NCI-H748 treated with DMSO at 0.1 percent for 48 hours (cell line): ENCODE data around the gene ATXN7L1.
"Not testable (repeated sequence)": the region's sequence is repeated elsewhere in the genome, so short reads cannot be mapped to it uniquely, and the experiment has no call there.

ENCODE experiments used
- DNase-seq: peaks from one replicate; lab custom pipeline; 2025; lab: John Stamatoyannopoulos, UW

The ATXN7L1 gene

GRCh38 chr7:105860793-105861192 is 15.6 kb downstream of the ATXN7L1 start:
- DNase-seq, result no peak

DNA sequence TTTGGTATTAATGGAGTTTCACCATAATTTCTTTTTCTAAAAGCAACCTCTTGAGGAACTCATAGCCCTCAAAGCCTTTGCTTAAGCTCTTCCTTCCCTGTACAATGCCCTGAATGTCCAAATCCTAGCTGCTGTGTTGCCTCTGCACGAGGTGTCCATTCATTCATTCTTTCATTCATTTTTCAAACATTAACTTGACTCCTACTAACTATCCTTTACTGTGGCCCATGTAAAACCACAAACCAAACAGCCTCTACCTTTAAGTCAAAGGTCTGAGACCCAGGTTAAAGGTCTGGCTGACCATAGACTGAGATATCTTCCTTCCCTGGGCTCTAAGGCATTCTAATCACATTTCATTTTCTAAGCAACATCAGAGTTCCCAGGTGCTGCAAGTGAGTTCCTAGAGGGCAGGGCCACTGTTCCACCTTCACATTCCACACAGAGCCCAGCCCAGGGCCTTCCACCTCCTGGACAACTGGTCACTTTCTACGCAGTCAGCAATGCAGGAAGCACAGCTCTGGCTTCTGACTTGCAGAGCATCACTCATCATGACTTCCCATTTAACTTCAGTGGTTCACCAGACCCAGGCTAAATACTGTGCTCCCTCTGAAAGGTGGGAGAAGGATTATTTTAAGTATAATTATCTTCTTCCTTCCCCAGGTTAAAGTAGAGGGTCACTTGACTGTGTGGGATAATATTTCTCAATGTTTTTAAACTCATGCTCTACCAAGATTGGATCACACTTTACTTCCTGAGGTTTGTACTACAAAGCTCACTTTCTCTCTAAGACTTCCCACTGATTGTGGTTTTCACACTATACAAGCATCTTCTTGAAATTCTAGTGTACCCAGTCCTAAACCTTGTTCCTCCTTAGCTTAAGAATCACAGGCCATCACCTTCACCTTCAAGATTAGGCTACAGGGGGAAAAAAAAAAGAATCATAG is 19.1 kb downstream of the ATXN7L1 start:
- no peak for DNase-seq

DNA sequence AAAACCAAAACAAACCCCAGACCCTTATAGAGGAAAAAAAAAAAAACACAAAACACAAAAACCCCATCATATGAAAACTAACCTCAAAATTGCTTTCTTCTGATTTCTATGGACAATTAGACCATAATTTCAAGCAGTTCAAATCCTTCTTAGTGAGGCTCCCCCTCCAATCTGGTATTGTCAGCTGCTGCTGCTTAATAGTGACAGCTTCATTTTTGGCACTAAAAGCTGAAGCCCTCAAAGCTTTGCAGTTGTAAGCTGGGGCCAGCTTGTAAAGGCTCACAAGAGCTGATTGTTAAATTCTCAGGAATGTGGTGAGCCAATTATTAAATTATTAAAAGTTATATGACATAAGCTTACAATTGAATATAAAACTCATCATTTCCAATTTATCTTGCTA is 21.9 kb downstream of the ATXN7L1 start:
- DNase-seq, result no peak

DNA sequence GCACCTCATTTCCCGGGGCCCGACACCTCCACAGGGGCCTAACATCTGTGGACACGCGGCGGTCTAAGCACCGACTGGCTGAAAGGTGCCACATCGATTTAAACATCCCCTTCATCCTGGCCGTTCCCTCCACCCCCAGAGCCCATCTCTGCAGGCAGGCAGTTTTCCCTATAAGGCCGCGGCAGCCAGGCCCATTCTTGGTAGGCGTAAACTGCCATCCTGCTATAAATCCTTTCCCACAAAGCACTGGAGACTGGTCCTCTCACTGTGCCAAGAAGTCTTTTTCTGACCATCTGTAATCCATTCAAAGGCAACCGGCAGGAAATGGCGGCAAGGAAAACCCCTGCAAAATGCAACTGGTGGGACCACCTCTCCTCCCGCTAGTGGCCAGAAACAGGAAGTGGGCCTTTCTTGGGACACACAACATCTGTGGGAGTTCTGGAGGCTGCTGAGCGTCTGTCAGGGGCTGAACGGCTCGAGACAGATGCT is 22.4 kb downstream of the ATXN7L1 start:
- DNase-seq, result no peak

DNA sequence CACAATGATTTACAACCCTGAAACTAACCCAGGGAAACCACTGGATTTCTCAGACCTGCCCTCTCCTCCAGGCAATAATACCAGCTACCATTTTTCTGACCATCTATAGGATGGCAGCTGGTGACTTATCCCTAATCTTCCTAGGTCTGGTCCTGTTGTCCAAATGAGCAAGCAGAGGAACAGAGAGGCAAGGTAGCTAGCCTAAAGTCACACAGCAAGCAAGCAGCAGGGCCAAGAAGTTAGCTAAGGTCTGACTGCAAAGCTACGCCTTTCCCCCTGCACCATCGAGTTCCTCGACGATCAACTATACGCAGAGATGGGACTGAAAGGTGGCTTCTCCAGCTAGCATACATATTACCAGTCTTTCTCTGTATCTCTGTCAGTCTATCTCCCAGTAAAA is 25.3 kb downstream of the ATXN7L1 start:
- DNase-seq, result no peak

- DNase-seq, result no peak
Measured at GRCh38 chr7:105849122-105849855, 27.1 kb downstream of the ATXN7L1 start.

DNA sequence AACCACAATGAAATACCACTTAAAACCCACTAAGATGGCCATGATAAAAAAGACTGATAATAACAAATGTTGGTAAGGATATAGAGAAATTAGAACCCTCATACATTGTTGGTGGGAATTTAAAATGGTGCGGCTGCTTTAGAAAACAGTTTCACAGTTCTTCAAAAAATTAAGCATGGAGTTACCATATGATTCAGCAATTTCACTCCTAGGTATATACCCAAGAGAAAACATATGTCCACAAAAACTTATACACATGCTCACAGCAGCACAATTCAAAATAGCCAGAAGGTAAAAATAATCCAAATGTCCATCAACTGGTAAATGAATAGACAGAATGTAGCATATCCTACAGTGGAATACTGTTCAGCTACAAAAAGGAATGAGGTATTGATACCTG is 30.0 kb downstream of the ATXN7L1 start:
- DNase-seq, result no peak

- DNase-seq, result not testable (repeated sequence)
Measured at GRCh38 chr7:105844681-105845080, 31.7 kb downstream of the ATXN7L1 start.

- no peak for DNase-seq
Measured at GRCh38 chr7:105841866-105842265, 34.5 kb downstream of the ATXN7L1 start.

GRCh38 chr7:105840981-105841749 is 35.2 kb downstream of the ATXN7L1 start:
- no peak for DNase-seq

DNA sequence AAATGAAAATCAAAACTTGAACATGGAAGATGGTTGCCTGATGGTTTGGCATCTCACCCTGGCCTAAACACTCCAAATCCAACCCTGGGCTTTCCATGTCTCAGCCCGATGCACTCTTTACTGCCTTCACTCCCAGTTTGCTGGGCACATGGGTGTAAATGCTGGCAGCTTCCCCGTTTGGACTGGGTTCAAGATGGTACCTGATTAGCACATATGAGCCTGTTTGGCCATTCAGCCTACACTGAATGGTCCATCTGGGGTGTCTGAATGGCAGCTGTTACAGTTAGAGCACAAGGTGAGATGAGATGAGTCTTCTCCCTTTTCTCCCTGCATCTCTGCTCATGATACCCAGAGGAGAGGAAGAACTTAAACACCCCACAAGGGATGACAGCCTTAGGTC is 37.1 kb downstream of the ATXN7L1 start:
- DNase-seq, result no peak

- peak; percentile 21 for DNase-seq
Measured at GRCh38 chr7:105838627-105839231, 37.7 kb downstream of the ATXN7L1 start.

DNA sequence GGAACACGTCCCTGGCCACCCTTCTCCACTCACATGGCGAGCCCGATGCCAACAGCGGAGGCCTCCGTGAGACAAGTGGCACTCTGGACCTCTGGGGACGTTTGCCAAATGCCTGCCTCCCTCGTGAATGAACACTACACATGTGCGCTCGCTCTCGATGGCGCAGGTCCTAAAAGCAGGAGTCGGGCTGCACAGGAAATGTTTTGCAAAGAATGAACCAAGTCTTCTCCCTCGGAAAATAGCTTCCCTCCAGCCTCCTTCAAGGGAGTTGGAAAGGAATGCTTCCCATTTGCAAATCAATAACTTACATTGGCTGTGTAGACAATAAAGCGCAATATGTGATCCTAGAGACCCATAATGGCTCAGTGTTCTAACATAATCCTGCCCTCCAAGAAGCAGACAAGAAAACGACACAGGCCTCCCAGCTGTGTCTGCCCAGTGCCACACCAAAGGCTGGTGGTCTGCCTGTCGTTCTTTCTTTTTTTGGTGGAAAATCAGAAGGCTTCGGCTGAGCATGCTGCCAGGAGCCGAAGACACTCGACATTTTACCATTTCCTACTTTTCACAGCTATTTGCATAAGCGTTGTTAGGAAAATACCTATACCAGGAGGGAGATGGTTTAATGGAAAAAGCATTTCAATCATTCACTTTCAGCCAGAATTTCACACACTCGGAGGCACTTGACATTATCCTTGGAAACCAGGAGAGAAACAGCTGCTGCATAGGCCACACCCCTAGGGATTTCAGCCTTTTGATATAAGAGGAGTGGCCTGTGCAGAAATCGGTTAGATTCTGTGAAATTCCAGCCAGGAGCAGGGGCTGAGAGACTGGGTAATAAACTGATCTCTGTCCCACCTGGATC is 38.4 kb downstream of the ATXN7L1 start:
- no peak for DNase-seq

- no peak for DNase-seq
Measured at GRCh38 chr7:105835441-105835840, 41.0 kb downstream of the ATXN7L1 start.

- DNase-seq, result no peak
Measured at GRCh38 chr7:105831824-105832535, 44.4 kb downstream of the ATXN7L1 start.

DNA sequence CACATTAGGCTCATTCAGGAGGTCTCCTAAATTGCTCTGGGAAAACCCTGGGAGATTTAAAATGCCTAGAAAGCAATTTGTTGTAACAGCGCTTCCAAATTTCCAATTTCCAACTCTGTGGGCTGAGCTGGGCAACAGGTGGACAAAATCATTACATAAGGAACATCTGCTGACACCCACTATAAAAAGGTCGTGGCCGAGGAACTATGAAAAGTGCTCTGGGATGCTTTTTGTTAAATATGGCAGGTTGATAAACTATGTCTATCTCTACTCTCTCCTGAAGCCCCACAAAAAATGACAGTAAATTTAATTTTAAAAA is 45.1 kb downstream of the ATXN7L1 start:
- no peak for DNase-seq

DNA sequence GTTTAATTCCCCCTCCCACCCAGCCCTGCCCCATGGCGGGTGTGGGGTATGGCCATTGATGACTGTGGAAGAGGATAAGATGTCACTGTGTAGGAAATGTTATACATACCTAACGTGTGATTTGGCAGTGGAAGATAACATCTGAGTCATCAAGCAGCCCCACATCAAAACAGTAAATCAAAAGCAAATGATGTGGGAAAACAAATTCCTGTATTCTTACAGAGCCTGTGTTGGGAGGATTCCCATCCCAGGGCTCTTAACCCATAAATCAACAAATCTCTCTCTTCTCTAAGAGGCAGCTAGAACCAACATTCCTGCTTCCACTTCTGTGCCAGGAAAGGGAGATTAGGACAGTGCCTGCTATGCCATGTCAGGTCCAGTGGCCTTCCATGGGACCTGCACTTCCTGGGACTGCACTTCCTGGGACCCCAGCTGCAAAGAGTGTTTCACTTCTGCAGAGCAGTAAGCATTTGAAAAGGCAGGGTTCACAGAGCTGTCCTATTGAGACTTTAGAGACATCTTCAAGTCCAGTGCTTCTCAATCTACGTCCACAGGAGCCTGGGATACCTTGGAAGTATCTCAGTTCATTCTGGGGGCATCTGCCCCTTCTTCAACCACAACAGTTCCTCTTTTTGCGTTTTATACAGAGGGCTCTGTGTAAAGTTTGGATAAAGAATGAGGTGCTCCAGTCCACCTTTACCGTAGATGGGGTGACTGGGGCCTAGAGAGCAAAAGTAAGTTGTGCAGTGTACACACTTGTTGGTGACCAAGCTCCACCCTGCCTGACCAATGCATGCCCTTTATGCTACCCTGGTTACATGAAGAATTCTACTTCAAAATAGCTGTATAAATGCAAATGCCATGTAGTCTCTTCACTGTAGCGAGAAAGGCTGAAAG is 45.7 kb downstream of the ATXN7L1 start:
- no peak for DNase-seq

GRCh38 chr7:105829681-105830322 is 46.6 kb downstream of the ATXN7L1 start:
- DNase-seq, result no peak

GRCh38 chr7:105828141-105828540 is 48.3 kb downstream of the ATXN7L1 start:
- no peak for DNase-seq
